ENCODE measurements around the gene CLC.
A peak's percentile ranks its signal among the peaks of the same experiment; 100 is the strongest.
"Not testable (repeated sequence)": the region's sequence is repeated elsewhere in the genome, so short reads cannot be mapped to it uniquely, and the experiment has no call there.

CLC gene

DNA sequence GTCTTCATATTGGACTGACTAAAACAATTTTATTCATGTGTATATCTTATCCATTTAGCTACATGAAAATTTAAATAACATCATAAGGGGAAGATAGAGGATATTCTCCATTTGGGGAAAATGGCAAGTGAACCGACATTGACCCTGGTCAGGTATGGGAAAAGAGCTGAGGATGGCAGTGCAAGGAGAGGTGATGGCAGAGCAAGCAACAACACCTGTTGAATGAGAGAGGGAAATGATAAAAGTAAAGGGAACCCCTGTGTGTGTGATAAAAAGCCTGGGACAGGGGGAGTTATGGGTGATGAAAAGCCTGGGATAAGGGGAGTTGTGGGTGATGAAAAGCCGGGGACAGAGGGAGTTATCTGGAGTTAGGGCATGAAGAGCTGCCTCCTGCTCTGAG lies 4.0 kb downstream of the CLC start:
- no peak for DNase-seq (ENCODE audit: low read depth)
- TF ChIP-seq, protein P1, sequence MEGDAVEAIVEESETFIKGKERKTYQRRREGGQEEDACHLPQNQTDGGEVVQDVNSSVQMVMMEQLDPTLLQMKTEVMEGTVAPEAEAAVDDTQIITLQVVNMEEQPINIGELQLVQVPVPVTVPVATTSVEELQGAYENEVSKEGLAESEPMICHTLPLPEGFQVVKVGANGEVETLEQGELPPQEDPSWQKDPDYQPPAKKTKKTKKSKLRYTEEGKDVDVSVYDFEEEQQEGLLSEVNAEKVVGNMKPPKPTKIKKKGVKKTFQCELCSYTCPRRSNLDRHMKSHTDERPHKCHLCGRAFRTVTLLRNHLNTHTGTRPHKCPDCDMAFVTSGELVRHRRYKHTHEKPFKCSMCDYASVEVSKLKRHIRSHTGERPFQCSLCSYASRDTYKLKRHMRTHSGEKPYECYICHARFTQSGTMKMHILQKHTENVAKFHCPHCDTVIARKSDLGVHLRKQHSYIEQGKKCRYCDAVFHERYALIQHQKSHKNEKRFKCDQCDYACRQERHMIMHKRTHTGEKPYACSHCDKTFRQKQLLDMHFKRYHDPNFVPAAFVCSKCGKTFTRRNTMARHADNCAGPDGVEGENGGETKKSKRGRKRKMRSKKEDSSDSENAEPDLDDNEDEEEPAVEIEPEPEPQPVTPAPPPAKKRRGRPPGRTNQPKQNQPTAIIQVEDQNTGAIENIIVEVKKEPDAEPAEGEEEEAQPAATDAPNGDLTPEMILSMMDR (IDR thresholded peaks at IDR 0.05; ENCODE audit: control insufficient read depth, extremely low read depth, insufficient read depth) = no peak
- H3K4me3 ChIP-seq (ENCODE audit: low read depth, low read length) = no peak overlapping the region

DNA sequence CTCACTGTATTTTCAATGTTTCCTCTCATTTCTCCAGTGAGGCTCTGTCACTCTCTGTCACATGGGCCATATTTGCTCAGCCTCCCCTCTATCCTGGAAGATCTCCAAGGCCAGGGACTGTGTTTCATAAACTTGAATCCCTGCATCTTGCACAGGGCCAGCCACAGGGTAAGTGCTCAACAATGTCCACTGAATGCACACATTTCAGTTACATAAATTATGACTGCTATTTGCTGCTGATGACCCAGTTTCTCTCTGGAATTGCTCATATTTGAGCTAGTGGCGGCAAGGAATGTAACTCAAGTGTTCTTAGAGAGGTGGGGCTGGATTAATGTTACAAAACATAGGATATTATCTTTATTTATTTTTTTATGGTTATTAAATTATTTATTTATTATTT lies 6.1 kb downstream of the CLC start:
- no peak overlapping the region for H3K4me3 ChIP-seq (ENCODE audit: low read depth, low read length)
- peak; percentile 1 for DNase-seq (ENCODE audit: low read depth)
- TF ChIP-seq, protein P1 (IDR thresholded peaks at IDR 0.05; ENCODE audit: control insufficient read depth, extremely low read depth, insufficient read depth) = no peak

DNA sequence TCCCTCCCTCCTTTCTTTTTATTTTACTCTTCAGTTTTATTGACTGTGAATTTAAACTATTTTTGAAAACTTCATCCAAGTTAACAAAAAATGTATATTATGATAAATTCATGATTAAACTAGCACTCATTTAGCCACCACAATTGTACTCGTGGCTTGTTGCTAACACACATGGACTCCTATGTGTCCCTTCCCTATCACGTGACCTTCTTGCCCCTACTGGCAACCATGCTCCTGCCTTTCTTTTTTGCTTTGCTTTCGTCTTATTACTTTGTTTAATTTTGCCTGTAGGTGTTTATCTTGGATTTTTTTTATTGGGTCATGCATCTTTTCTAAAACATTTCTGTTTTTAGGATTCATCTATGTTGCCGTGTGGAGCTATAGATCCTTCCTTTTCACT lies 8.2 kb downstream of the CLC start:
- no peak for DNase-seq (ENCODE audit: low read depth)
- no peak overlapping the region for H3K4me3 ChIP-seq (ENCODE audit: low read depth, low read length)
- TF ChIP-seq, protein P1 (IDR thresholded peaks at IDR 0.05; ENCODE audit: control insufficient read depth, extremely low read depth, insufficient read depth) = no peak

DNA sequence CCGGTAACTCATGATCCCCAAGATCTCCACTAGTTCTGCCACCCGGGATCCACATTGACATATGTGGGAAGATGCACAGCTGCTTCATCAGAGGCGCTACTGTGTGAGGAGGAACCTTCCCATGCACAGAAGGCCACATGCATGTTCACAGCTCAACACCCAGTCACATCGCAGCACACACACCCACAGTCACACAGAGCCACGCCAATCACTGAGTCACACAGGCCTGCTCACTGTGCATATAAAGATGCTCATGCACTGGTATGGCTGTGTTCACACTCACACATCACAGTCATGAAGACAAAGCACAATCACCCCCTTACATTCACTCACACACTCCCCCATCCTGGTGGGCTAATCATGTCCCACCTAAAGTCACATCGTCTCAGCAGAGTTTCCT lies 9.8 kb downstream of the CLC start:
- TF ChIP-seq, protein P1 (IDR thresholded peaks at IDR 0.05; ENCODE audit: control insufficient read depth, extremely low read depth, insufficient read depth) = no peak
- no peak for DNase-seq (ENCODE audit: low read depth)
- no peak overlapping the region for H3K4me3 ChIP-seq (ENCODE audit: low read depth, low read length)

DNA sequence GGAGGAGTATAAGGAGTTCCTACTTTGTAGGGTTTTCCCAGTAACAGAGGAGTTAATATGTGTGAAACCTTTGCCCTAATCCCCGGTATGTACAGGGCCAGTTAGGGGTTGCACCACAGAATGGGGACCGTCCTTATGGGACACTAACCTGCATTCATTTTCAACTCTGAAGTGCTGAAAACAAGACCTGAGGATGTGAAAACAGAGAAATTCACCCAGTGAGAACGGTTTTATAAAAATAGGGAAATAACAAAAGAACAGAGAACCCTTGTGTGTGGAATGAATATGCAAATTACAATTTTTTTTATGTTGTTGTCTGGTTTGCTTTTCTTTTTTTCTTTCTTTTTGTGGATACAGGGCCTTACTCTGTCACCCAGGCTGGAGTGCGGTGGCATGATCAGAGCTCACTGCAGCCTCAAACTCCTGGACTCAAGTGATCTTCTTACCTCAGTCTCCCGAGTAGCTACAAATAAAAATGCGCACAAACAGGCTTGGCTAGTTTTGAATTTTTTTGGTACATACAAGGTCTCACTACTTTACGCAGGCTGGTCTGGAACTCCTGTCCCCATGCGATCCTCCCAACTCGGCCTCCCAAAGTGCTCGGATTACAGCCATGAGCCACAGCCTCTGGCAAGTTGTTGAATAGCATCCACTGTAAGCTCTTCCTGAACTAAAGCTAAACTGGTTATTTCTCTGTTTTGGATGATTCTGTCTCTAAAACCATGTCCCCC lies 10.6 kb downstream of the CLC start:
- no peak overlapping the region for H3K4me3 ChIP-seq (ENCODE audit: low read depth, low read length)
- no peak for DNase-seq (ENCODE audit: low read depth)
- TF ChIP-seq, protein P1 (IDR thresholded peaks at IDR 0.05; ENCODE audit: control insufficient read depth, extremely low read depth, insufficient read depth) = no peak

DNA sequence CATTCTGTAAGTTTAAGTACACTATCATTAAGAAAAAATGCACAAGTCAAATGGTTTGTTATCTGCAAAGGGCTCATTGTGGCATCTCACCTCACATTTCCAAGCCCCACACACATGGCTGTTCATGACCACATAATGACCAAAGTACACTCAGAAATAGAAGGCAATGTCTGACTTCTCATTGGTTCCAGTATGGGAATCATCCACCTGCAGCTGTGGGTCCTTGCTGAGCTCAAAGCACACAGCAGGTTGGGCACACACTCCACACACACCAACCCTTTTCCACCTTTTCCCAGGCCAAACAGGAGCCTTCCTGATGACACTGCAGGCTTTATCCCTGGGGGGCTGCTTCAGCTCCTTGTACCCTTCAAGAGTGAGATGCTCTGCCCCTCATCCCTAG lies 11.8 kb downstream of the CLC start:
- DNase-seq (ENCODE audit: low read depth) = no peak
- no peak overlapping the region for H3K4me3 ChIP-seq (ENCODE audit: low read depth, low read length)
- TF ChIP-seq, protein P1 (IDR thresholded peaks at IDR 0.05; ENCODE audit: control insufficient read depth, extremely low read depth, insufficient read depth) = no peak

DNA sequence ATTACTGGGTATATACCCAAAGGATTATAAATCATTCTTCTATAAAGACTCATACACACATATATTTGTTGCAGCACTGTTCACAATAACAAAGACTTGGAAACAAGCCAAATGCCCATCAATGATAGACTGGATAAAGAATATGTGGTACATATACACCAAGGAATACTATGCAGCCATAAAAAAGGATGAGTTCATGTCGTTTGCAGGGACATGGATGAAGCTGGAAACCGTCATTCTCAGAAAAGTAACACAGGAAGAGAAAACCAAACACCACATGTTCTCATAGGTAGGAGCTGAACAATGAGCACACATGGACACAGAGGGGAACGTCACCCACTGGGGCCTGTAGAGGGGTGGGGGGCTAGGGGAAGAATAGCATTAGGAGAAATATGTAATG lies 17.7 kb downstream of the CLC start:
- DNase-seq (ENCODE audit: low read depth); H3K4me3 ChIP-seq (ENCODE audit: low read depth, low read length): not testable (repeated sequence)

Measured in LNCaP clone FGC (cell line).